HG03045 (cell line): ENCODE results near the gene ETS2.

ENCODE experiments used
- ATAC-seq: cut with Tn5 transposase; IDR thresholded peaks from one replicate; pipeline ENCODE4 v1.9.1; 2021; ENCODE audit warnings: mild to moderate bottlenecking, moderate library complexity; ENCODE audit not compliant: unreplicated experiment

Gene ETS2

DNA sequence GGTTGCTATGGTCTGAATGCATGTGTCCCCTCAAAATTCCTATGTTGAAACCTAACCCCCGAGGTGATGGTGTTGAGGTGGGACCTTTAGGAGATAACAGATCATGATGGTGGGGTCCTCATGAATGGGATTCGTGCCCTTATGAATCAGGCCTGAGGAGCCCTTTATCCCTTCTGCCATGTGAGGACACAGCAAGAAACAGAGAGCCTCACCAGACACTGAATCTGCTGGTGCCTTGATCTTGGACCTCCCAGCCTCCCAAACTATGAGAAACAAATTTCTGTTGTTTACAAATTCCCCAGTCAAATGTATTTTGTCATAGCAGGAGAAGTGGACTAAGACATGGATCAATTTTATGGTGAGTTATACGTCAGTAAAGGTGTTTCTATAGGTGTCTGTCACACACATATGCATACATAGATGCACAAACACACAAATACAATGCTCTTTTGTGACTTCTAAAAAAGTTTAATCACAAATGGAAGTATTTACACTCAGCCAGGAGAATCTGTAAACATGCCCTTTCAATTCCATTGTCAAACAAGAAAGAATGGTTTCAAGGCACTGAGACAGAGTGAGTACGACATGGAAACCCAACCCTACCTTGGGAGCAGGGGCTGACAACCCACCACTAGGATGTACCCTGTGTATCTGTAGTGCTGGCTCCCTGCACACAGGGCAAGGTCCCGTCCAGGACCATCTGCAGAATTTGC, 5.5 kb upstream of the ETS2 start:
- no peak for ATAC-seq

DNA sequence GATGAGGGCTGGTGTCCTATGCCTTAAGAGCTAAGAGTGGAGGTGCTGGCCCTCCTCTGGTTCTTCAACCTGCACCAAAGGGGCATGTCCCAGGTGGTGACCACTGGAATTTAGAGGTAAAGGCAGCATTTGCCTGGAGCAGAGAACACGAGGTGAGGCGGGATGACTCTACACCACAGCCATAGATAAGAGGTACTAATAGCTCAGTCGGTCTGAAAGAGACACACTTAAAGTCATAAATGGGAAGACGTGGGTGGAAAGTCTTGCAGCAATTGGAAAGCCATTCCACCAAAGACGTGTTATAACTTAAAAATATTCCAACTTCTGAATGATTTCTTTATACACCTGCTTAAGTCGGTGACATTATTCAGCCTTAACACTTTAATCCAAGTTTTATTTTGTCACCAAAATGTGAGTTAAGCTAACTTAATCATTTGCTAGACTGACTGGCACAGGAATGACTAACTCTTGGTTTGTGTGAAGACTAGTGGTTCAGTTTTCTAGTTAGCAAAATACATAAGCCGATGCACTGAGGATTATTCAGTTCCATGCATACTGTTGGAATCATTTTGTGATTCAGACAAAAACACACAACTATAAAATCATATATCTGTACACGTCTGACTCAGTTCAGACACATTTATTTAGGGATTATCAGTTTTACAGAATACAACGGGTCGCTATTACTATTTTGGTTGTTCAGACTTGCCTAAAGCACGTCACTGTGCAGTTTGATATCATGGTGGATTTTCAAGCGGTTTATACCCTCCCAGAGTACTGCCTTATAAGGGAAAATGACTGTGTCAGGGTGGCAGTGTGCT, 4.6 kb upstream of the ETS2 start:
- ATAC-seq, result no peak

DNA sequence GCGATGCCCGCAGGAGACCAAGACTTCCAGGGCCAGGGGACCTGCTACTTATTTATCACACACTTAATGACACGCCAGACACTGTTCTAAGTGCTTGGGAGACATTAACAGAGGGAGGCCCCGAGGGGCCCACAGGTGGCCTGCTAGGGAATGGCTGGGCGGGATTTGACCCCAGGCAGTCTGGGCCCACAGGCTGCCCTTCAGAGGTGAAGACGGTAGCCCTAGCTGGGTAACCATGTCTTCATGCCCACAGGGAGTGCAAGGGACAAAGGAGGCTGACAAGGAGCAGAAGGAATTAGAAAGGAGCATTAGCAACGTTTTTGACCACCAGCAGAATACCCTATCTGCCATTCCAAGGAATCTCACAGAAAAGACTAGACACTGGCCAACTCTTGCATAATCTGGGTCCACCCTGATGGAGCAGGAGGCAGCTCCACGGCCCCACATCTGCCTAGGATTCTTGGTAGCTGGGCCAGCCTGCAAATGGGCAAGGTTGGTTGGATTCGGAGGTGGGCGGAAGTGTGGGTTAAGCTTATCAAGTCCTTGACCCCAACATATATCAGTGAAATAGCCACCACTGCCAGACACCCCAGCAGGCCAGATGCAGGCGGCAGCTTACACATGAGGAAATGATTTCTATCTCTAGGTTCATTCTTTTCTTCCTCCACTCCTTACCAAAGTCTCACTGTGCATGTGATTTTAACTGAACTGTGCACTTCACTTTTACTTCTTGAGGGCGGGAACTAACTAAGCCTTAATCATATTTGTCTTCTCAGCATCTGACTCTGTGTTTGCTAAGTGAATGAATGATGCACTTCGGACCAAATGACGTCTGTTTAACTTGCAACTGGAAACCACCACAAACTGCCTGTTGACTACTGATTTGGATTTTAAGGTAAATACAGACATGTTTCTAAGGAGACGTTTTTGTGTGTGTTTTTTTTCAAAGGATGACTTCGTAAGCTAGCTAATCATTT, 3.4 kb upstream of the ETS2 start:
- ATAC-seq, result no peak

DNA sequence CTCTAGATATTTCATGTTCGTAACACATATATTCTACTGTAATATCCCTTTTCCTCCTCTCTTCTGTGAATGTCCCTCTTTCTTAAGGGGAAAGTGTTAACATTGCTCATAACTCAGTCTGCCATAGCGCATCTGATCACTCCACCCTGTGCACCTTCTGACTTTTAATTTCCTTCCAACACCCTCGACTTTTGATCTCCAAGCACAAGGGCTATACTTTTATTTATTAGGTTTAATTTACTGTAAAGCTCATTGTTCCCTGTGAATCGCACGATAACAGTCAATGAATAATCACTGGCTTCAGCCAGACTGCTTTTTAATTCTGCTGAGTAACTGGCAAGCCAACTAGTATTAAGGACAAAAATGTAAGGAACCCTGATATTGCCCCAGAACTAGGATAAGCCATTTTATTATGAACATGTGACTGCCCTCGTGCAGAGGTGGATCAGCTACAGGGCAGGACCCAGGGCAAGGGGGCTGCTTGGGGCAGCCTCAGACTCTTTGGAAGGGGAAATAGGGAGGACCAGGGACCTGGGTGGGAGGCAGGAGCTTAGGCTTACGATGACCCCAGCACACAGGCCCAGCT, 2.6 kb upstream of the ETS2 start:
- ATAC-seq, result no peak

DNA sequence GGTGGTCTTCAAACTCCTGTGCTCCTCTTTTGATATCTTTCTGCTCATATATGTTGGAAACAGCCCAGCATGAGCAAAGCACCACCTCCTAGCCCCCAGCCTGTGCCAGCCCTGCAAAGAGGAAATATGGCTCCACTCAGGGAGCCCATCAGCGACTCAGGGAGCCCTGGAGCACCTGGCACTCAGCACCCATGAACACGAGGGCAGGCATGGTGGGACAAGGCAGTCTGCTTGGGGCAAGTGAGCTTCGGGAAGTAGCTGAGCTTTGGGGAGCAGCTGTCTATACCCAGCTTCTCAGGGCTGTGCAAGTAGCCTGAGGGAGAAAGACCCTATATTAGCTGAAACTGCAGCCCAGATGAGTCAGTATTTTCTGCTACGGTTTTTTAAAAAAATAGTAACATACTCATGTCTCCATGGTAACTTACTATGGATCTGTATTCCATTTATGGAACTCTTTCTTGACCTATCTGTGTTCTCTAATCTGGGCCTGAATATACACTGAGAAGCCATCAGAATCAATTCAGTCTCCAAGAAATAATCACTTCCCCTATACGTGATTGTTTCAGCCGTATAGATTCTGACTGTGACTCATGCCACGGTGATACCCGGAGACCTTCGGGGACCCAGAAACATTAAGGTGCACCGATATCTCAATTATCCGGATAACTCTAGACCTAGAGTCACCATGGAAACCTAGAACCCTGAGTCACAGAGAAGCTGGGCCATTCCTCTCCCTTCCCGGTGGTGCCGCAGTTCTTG, 1.5 kb upstream of the ETS2 start:
- ATAC-seq, result no peak

DNA sequence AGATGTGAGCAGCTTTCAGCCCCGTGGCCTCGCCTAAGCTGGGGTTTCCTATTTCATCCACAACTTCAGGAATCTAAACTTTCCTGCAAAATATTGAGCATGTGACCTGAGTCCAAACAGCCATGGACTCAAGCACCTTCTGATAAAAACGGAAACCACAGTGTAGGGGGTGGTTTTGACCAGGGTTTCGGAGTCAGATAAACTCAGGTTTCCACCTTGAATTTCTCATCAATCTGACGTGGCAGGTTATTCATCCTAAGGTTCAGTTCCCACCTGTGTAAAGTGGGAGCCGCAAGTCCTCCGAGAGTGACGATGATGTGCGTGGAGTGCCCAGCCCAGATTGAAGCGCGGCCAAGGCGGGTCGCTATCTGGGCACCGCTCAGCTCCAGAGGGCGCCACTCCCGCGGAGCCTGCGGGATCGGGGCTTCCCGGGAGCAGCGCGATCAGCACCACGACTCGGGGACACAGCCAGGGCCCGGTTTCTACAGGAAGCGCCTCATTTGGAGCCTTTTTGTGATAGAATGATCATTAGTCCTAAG, 871 bp upstream of the ETS2 start:
- ATAC-seq, result peak; percentile 10

DNA sequence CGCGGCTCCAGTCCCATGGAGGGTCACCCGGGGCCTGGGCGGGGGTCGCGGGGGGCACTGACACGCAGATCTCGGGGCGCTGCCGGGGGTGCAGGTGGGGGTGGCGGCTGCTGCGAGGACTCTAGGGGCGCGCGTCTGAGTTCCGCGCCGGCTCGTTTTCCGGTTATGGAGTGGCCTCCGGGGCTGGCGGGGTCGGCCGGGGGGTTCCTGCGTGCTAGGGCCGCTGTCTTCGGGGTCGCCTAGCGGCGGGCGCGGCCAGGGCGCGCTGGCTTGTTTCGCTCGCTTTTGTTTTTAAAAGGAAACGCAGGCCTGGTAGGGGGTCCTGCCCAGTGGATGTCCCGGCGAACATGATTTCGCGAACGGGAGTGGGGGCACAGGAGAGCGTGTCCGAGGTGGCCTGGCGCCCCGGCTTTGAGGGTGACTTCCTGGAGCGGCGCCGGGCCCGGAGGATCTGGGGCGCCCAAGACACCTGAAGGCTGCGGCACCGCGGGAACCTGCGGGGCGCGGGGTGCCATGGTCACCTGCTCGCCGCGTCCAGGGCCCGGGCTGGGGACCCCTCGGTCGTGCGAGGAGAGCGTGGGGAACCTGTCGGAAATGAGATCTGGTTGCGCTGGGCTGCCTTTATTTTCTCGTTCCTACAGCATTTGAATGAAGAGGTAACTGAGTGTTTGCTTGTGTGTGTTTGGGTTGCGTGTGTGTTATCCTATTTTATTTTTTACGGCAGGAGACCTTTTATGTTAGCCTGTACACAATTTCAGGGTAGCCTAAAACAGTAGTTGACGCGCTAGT, 618 bp downstream of the ETS2 start:
- peak; percentile 18 for ATAC-seq

DNA sequence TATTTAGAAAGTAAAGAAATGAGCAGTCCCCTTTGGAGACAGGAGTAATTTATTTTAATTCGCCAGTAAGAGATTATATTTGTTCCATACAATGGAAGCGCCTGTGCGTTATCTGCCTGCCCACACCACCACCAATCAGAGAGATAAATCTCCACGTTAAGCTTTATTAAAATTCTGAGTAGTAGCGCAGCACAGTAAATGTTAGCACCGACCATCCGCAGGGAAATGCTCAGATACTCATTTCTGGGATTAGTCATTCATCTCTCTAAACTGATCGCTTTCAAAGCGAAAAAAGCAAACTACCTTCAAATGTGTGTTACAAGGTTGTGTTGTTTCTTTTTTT, 1.2 kb downstream of the ETS2 start:
- ATAC-seq, result no peak

DNA sequence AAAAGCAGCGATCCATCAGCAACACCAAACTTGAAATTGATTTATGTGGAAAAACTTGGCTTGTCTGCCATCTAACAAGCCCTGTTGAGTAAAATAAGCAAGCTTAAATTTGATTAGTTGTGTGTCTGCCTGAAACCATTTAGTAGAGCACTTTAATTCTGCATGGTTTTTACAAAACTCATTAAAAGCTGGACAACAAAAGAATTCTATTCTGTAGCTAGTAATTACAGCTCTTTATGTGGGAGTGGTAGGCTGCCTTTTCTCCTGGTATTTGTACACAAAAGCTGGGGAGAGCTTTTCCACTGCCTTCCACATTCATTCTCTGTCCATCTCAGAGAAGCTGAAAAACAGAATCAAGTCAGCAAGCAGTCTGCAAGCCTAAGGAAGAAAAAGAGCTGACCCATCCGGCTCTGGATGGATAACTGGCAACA, 1.7 kb downstream of the ETS2 start:
- ATAC-seq, result no peak

DNA sequence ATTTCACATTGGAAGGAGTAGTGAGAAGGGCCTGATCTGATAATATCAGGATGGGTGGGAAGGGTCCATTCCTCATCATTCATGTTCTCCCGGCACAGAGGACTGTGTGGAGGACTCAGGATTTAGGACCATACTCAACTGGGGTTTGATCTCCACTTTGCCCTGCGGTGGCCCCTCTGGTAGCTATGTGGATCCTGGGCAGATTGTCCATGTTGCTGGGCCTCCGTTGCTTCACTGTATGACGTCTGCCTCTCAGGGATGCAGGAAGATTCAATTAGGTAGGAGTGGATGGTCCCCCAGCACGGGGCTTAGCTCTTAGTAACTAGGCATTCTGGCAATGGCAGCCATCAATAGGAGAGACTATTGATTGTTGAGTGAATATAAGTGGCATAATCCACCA, 2.3 kb downstream of the ETS2 start:
- ATAC-seq, result no peak

DNA sequence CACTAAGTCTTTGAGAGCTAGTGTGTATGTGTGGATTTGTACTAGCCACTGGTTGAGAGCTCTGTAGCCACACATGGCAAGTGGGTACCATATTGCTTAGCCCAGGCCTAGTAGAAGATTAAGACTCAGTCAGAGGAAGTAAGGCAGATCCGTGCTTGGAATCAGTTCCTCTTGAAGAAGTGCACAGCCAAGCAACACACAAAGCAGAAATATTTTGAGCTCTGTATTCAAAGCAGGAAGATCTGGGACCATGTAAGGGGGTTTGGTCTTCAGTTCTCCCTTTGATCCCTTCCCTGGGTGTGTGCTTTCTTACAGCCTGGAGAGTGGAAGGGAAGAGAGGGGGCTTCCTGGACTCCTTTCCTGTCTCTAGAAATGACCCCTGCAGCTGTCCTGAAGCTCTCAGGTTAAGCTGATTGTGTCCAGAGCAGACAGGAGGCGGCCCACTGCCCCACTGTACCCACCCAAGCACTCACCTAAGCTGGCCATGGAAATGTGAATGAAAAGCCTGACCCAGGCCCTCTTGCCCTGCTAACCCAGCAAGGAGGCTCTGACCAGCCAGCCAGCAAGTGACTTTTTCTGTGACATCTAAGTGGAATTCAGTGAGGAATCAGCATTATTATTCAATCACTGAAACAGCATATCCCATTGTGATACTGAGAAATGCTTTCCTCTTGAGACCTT, 3.6 kb downstream of the ETS2 start:
- ATAC-seq, result no peak

DNA sequence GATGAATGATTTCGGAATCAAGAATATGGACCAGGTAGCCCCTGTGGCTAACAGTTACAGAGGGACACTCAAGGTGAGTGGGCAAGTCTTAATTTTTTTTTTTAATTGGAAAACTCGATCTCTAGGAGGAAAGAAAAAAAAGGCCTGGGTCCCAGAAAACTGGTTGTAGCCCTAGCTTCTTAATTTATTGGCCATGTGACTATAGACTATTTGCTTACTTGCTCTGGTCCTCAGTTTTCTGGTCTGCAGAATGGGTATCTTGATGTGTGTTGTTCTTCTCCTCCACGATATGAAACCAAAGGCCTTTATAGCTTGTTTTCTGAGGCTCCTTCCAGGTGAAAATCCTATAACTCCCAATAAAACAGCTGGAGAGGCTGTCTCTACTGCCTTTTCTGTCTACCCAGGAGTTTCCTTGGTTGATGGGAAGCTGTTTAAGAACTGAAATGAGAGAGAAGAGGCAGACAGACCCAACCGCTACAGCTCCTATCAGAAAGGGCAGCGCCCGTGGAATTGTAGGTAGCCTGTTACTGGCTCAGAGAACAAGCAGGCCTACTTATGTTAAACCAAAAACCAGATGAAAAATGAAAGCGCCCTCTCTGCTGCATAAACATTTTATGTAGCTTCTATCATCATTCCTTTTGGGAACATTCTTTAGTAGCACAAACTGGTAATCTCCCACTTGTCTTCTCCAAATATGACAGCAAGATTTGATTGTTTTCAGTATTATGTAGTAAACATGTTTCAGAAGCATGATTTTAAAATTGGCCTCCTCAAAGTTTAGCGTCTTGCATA, 4.5 kb downstream of the ETS2 start:
- ATAC-seq, result no peak

DNA sequence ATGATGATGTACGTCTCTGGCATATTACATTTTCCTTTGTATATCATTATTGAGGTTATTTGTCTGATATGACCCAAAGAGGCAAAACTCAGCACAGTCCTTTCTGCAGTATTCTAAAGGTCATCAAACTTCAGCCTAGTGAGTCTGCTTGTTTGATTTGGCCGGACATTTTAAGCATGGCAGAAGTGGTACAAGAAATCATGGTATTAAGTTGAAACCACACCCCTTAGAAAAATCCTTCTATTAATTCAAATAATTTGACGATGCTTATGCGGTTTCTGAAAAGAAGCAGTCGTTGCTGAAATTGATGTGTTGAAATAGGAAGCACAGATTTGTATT, 5.1 kb downstream of the ETS2 start:
- no peak for ATAC-seq

DNA sequence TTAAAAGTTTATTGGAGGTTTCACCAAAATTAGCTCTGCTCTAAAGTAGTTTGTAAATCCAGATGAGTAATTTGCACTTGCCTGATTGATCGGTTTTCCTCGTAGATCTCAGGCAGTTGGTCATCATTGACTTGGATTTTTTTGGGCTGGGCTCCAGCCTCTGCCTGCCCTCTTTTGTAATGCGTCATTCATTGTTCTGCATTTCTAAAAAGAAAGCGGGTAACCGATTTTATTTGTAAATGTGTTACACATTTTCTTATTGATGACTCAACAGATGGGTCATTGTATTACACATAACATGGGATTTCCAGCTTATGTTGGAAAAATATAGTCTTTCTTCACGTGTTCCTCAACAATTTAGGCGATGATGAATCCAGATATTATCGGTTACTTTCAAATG, 5.5 kb downstream of the ETS2 start:
- no peak for ATAC-seq

DNA sequence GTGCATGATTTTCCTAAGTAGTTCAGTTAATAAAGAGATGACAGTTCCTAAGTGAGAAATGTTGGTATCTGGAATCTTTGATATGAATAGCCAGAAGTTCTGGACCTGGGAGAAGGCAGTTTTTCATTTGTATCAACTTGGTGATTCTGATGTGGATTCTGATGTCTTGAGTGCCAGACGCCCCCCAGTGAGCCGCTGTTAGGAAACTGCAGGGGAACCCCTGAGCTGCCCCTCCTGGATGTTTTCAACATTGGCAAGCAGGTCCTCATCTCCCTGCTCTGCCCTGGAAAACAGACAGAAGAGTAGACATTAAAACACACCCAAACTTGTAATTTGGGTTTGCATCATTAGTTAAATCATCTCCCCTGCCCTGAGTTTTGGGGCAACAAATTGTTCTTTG, 7.4 kb downstream of the ETS2 start:
- no peak for ATAC-seq

DNA sequence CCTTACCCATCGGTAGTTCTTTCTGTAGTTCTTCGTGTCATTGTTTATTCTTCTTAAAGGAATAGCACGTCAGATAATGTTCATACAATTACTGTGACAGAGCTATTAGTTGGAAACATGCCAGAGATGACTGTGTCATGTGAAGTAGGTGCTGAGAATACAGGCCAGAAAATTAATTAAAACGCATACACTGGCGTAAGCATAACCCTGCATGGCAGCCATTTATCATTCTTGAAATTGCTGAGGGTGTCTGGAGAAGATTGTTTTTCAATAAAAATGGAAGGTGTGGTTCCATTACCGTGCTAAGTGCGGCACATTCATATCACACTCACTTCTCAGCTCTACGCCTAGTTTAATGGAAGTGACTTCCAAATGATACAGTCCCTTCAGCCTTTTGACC, 7.8 kb downstream of the ETS2 start:
- ATAC-seq, result no peak

DNA sequence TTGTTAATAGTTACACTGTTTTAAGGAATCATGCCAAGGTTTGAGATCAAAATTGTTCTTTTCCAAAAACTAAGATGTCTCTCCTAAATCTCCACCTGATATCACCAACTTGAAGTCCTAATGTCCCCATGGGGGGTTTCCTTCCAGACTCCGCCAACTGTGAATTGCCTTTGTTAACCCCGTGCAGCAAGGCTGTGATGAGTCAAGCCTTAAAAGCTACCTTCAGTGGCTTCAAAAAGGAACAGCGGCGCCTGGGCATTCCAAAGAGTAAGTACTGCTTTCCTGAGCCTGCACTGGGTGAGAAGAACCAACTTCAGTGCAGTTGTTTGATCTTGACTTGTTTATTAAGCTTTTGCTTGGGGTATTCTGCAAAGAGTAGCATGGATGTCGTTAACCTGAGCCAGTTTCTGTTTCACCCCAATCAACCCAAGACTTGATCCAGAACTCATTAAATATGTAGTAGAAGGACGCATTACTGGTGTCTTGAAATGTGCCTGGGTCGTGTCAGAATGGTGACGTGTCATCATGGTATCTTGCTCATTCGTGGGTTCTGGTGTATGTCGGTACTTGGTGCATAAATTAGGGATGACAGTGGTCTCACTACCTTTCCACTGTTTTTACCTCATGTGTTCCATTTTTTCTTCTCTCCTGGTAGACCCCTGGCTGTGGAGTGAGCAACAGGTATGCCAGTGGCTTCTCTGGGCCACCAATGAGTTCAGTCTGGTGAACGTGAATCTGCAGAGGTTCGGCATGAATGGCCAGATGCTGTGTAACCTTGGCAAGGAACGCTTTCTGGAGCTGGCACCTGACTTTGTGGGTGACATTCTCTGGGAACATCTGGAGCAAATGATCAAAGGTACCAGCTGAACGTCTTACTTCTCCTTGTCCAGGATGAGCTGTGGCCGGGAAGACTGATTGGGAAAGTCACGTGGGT, 8.7 kb downstream of the ETS2 start:
- ATAC-seq, result no peak
